Measurements from ENCODE around the gene TNFRSF8. TPM values are rescaled to one million over a fixed set of nuclear protein-coding genes. Genes with fewer than 3 reads are reported as not detected.

Gene TNFRSF8
- total RNA-seq, 1 experiment from 2014 or later, result not detected

DNA sequence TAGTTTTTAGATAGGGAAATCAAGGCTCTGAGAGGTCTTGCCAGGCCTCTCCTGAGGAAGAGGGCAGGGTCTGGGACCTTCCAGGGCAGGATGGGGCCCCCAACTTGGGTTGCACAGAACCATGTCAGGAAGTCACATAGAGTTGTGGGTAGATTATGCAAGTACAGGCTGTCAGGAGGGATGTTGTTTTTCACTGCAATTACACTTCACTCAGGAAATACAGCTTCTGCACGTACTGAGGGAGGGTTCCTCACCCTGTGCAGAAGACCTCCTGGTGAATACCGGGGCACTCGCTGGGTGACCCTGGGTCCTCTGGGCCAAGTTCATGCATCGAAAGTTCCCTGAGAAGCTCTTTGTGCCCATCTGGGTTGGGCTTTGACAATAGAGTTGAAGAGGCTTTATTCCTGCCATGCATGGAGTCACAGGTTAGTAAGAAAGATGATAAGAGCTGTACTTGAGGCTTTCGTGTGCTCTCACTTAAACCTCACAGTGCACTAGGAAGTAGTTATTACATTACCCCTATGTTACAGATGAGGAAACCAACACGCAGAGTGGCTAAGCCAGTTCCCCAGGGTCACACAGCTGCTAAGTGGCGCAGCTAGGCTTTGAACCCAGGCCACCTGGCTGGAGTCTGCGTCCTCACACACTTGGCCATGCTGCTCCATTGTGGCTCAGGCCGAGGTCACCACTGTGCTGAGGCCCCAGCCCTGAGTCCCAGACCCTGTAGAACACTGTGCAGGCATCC, 87.5 kb downstream of the TNFRSF8 start:
- H3K27me3 ChIP-seq (replicated peaks; ENCODE audit: insufficient read depth, low read depth, low read length, poor library complexity), result no peaks in the 10 kb centered on the region
- TF ChIP-seq, protein P1, sequence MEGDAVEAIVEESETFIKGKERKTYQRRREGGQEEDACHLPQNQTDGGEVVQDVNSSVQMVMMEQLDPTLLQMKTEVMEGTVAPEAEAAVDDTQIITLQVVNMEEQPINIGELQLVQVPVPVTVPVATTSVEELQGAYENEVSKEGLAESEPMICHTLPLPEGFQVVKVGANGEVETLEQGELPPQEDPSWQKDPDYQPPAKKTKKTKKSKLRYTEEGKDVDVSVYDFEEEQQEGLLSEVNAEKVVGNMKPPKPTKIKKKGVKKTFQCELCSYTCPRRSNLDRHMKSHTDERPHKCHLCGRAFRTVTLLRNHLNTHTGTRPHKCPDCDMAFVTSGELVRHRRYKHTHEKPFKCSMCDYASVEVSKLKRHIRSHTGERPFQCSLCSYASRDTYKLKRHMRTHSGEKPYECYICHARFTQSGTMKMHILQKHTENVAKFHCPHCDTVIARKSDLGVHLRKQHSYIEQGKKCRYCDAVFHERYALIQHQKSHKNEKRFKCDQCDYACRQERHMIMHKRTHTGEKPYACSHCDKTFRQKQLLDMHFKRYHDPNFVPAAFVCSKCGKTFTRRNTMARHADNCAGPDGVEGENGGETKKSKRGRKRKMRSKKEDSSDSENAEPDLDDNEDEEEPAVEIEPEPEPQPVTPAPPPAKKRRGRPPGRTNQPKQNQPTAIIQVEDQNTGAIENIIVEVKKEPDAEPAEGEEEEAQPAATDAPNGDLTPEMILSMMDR (conservative IDR thresholded peaks at IDR 0.05; ENCODE audit: low read depth, low read length), result no peak
- no peak for TF ChIP-seq EZH2 (IDR thresholded peaks at IDR 0.05; ENCODE audit: borderline replicate concordance, low read depth, low read length, poor library complexity, severe bottlenecking)
- no peak for DNase-seq (ENCODE audit: low spot score)
- POLR2A ChIA-PET (ENCODE audit: low non-redundant PET), result no interaction called here
- H3K9me3 ChIP-seq (ENCODE audit: low read depth, low read length, poor library complexity, severe bottlenecking), result no peaks in the 10 kb centered on the region
- H3K27ac ChIP-seq (ENCODE audit: low read depth, low read length, poor library complexity, severe bottlenecking), result no peak overlapping the region
- H3K4me3 ChIP-seq (ENCODE audit: low read depth, low read length, poor library complexity, severe bottlenecking), result no peak overlapping the region
- BruUV-seq (replicated peaks), result no TSS peak
- CTCF ChIA-PET, result interaction anchor here (1.2 kb wide), 1 partner anchor 26 kb away, joined by 3 read pairs; no protein-coding TSS in a partner anchor
- intact Hi-C loops (cut with micrococcal nuclease; ENCODE audit: unreplicated experiment), result no loop called here
- no peaks in the 10 kb centered on the region for H3K4me1 ChIP-seq (ENCODE audit: insufficient read depth, low read length, poor library complexity, severe bottlenecking)
- no peaks in the 10 kb centered on the region for H3K36me3 ChIP-seq (ENCODE audit: insufficient read depth, low read length, poor library complexity, severe bottlenecking)

DNA sequence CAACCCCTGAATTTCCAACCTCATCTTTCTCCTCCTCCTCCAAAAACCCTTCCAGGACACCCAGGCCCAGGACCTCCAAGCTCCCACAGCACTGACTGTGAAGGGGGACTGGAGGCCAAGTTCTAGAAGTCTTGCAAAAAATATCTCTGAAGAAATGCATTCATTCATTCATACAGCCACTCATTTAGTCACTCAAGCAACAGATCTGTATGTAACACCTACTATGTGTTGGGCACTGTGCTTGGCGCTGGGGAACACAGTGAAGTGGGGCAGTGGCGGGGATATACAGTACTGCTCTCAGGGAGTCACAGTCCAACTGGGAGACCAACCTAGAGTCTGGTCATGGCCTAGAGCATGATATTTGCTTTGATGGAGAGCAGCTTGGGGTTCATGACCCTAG, 88.4 kb downstream of the TNFRSF8 start:
- intact Hi-C loops (cut with micrococcal nuclease; ENCODE audit: unreplicated experiment), result no loop called here
- H3K4me3 ChIP-seq (ENCODE audit: low read depth, low read length, poor library complexity, severe bottlenecking), result no peak overlapping the region
- ChIA-PET CTCF (no interaction called here), POLR2A (ENCODE audit: low non-redundant PET) (no interaction called here)
- no peaks in the 10 kb centered on the region for H3K27me3 ChIP-seq (replicated peaks; ENCODE audit: insufficient read depth, low read depth, low read length, poor library complexity)
- H3K36me3 ChIP-seq (ENCODE audit: insufficient read depth, low read length, poor library complexity, severe bottlenecking), result no peaks in the 10 kb centered on the region
- H3K9me3 ChIP-seq (ENCODE audit: low read depth, low read length, poor library complexity, severe bottlenecking), result no peaks in the 10 kb centered on the region
- DNase-seq (ENCODE audit: low spot score), result no peak
- TF ChIP-seq, protein P1 (conservative IDR thresholded peaks at IDR 0.05; ENCODE audit: low read depth, low read length), result no peak
- TF ChIP-seq EZH2 (IDR thresholded peaks at IDR 0.05; ENCODE audit: borderline replicate concordance, low read depth, low read length, poor library complexity, severe bottlenecking), result no peak
- no peak overlapping the region for H3K27ac ChIP-seq (ENCODE audit: low read depth, low read length, poor library complexity, severe bottlenecking)
- no peaks in the 10 kb centered on the region for H3K4me1 ChIP-seq (ENCODE audit: insufficient read depth, low read length, poor library complexity, severe bottlenecking)
- no TSS peak for BruUV-seq (replicated peaks)

DNA sequence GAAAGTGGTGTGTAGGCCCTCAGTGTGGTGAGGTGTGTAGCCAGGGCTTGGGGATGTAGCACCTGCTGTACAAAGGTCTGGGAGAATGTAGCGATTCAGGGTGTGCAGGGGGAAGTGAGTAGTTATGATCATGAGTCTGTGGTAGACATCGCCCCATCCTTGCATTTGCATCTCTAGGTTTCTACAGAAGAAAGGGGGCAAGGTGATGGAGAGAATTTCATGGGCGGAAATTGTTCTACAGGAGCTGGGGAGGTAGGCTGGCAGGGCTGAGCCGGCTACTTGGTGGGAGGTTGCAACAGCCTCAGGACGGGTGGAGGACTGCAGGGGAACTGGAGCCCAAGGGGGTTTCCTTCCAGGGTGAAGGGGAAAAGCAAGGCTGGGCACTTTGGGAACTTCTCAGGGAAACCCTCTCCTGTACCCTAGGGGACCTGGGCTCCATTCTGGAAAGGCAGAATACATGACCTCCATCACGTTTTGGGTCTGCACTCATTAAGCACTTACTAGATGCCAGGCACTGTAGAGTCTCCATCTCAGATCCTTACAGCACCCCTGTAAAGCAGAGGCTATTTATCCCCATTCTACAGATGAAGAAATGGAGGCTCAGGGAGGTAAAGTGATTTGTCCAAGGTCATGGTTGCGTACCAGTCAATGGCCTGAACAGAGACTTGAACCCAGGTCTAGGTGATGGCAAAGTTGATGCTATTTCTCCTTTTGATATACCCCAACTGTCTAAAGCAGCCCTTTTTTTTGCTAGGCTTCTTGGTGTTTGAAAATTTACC, 89.2 kb downstream of the TNFRSF8 start:
- POLR2A ChIA-PET (ENCODE audit: low non-redundant PET), result no interaction called here
- Histone ChIP-seq H3K27ac (ENCODE audit: low read depth, low read length, poor library complexity, severe bottlenecking) (no peak overlapping the region), H3K4me1 (ENCODE audit: insufficient read depth, low read length, poor library complexity, severe bottlenecking) (no peaks in the 10 kb centered on the region), H3K27me3 (replicated peaks; ENCODE audit: insufficient read depth, low read depth, low read length, poor library complexity) (no peaks in the 10 kb centered on the region), H3K9me3 (ENCODE audit: low read depth, low read length, poor library complexity, severe bottlenecking) (no peaks in the 10 kb centered on the region), H3K36me3 (ENCODE audit: insufficient read depth, low read length, poor library complexity, severe bottlenecking) (no peaks in the 10 kb centered on the region), H3K4me3 (ENCODE audit: low read depth, low read length, poor library complexity, severe bottlenecking) (no peak overlapping the region)
- CTCF ChIA-PET, result no interaction called here
- BruUV-seq (replicated peaks), result no TSS peak
- no peak for TF ChIP-seq EZH2 (IDR thresholded peaks at IDR 0.05; ENCODE audit: borderline replicate concordance, low read depth, low read length, poor library complexity, severe bottlenecking)
- TF ChIP-seq, protein P1 (conservative IDR thresholded peaks at IDR 0.05; ENCODE audit: low read depth, low read length), result no peak
- DNase-seq (ENCODE audit: low spot score), result no peak
- intact Hi-C loops (cut with micrococcal nuclease; ENCODE audit: unreplicated experiment), result no loop called here
